Uterus (tissue), 2 donors: ENCODE measurements around the gene VDAC1.

Experiments
- POLR2A ChIP-seq, 2 donors: fragments of 450-650 bp; IDR thresholded peaks; one replicate each; pipeline ENCODE4 v1.6.1; 2016; ENCODE audit warnings: antibody characterized with exemption in 2 of 2, mild to moderate bottlenecking in 1 of 2, moderate library complexity in 1 of 2
- TF ChIP-seq, protein P1 (sequence below), 4 experiments: fragments of 200-600 bp in 2 of 4; fragments of 450-650 bp in 2 of 4; sonication (generic) in 2 of 4; IDR thresholded peaks; one replicate each; pipeline ENCODE4 v1.5.1; 2016 to 2019; ENCODE audit warnings: antibody characterized with exemption in 4 of 4, mild to moderate bottlenecking in 2 of 4, moderate library complexity in 1 of 4

DNA sequence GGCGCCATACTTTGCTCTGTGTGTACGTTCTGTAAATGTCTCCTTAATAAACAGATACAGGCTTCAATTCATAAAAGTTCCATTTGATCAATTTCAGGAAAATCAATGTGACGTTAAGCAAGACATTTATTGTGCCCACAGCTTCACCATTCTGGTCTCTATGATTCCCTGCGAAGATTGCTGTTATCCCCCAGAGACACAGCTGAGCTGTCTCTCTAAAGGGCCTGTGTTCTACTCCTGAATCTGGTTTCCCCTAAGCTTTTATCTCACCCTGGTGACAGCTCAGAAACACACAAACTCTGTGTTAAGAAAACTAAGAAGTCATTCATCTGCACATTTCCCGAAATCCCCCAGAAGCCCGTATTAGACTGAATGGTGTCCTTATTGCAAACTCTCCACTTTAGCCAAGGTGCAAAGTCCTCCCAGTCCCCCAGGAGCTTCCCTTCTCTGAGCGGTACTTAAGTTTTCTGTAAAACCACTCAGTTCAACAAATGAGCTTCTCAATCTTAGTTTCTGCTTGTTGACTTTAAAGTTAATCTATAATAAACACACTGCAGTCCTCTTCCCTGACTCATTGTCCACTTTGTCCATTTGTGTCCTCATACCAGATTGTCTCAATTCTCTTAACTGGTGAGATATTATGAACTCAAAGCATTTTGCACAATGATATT, 35.0 kb downstream of the VDAC1 start:
- TF ChIP-seq, protein P1, sequence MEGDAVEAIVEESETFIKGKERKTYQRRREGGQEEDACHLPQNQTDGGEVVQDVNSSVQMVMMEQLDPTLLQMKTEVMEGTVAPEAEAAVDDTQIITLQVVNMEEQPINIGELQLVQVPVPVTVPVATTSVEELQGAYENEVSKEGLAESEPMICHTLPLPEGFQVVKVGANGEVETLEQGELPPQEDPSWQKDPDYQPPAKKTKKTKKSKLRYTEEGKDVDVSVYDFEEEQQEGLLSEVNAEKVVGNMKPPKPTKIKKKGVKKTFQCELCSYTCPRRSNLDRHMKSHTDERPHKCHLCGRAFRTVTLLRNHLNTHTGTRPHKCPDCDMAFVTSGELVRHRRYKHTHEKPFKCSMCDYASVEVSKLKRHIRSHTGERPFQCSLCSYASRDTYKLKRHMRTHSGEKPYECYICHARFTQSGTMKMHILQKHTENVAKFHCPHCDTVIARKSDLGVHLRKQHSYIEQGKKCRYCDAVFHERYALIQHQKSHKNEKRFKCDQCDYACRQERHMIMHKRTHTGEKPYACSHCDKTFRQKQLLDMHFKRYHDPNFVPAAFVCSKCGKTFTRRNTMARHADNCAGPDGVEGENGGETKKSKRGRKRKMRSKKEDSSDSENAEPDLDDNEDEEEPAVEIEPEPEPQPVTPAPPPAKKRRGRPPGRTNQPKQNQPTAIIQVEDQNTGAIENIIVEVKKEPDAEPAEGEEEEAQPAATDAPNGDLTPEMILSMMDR (IDR thresholded peaks at IDR 0.05), result no peak
- TF ChIP-seq POLR2A (IDR thresholded peaks at IDR 0.05), result no peak
